ENCODE results near the gene CMSS1. TPM values are rescaled to one million over a fixed set of nuclear protein-coding genes. Genes with fewer than 3 reads are reported as not detected.

The CMSS1 gene
- total and polyA plus RNA-seq, 12 donors: 16.2 to 75.6 (median 33.0) TPM

DNA sequence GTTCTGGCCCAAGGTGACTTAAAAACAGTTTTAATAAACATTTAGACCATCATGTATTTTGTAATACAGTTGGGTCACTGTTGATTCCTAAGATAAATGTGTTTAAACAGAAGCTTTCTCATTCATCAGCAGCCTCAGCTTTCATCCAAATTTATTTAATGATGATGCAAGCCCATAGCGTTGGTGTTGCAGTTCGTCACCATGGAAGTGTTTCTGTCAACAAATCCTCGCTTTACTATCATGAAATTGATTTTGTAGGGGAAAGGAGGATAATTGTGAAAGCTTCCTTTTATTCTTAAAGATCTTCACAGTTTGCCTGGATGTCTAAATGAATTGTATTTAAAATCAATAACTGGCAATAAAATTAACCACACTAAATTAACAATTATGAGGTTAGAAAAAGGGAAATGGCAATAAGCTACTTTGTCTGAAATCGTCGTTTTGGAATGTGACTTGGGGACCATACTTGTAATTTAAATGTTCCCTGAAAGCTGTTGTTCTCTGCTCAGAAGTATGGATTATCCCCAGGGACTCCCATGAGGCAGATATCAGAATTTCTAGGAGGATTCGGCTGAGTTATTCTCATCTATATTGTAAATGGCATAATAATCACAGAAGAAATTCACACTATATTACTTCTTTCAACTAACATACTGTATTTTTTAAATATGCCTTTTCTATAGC, 29.0 kb downstream of the CMSS1 start:
- no peak overlapping the region for H3K4me3 ChIP-seq
- DNase-seq: no peak
- H3K27ac ChIP-seq: no peak overlapping the region
- H3K27me3 ChIP-seq: no peaks in the 10 kb centered on the region
- 57 to 65% (median 62%) methylated on average over 6 of the region's 6 CpGs for WGBS, 4 donors
- no peaks in the 10 kb centered on the region for H3K36me3 ChIP-seq (replicated peaks in 1 of 2)
- intact Hi-C loops (cut with DNase I): loop anchor here (10.0 kb wide), 1 partner anchor 218 kb away; no protein-coding TSS in a partner anchor
- no peaks in the 10 kb centered on the region for H3K9me3 ChIP-seq (replicated peaks in 1 of 3)
- peaks cover 0 to 32% of the 10 kb centered on the region in 2 donors for H3K4me1 ChIP-seq (replicated peaks in 1 of 2)
- no peak for TF ChIP-seq POLR2A (IDR thresholded peaks at IDR 0.05)
- TF ChIP-seq, protein P1, sequence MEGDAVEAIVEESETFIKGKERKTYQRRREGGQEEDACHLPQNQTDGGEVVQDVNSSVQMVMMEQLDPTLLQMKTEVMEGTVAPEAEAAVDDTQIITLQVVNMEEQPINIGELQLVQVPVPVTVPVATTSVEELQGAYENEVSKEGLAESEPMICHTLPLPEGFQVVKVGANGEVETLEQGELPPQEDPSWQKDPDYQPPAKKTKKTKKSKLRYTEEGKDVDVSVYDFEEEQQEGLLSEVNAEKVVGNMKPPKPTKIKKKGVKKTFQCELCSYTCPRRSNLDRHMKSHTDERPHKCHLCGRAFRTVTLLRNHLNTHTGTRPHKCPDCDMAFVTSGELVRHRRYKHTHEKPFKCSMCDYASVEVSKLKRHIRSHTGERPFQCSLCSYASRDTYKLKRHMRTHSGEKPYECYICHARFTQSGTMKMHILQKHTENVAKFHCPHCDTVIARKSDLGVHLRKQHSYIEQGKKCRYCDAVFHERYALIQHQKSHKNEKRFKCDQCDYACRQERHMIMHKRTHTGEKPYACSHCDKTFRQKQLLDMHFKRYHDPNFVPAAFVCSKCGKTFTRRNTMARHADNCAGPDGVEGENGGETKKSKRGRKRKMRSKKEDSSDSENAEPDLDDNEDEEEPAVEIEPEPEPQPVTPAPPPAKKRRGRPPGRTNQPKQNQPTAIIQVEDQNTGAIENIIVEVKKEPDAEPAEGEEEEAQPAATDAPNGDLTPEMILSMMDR (IDR thresholded peaks at IDR 0.05): no peak

DNA sequence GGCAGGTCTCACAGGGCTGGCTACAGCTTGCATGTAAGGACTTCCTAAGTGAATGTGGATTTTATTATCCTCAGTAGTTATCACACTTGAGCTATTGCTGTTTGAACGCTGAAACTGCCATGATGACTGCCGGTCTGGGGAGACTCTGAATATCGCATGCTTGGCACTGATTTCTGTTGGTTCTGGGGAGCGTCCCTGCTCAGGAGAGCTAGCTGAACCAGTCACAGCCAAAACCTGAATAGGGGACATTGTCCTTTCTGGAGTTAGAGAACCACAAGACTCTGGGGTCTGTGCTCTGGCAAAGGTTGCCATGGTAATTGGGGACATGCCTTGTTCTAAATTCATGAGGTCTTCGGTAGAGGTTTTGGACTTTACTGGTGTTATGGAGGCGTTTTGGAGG, 30.8 kb downstream of the CMSS1 start:
- WGBS, 4 donors: 94 to 97% (median 96%) methylated on average over 6 of the region's 6 CpGs
- Histone ChIP-seq H3K36me3 (replicated peaks in 1 of 2) (no peaks in the 10 kb centered on the region), H3K4me1 (replicated peaks in 1 of 2) (peaks cover 0 to 27% of the 10 kb centered on the region in 2 donors), H3K9me3 (replicated peaks in 1 of 3) (no peaks in the 10 kb centered on the region), H3K27ac (no peak overlapping the region), H3K4me3 (no peak overlapping the region), H3K27me3 (no peaks in the 10 kb centered on the region)
- TF ChIP-seq, protein P1 (IDR thresholded peaks at IDR 0.05): no peak
- no peak for TF ChIP-seq POLR2A (IDR thresholded peaks at IDR 0.05)
- DNase-seq: no peak
- intact Hi-C loops (cut with DNase I): loop anchor here (10.0 kb wide), 1 partner anchor 216 kb away; no protein-coding TSS in a partner anchor

DNA sequence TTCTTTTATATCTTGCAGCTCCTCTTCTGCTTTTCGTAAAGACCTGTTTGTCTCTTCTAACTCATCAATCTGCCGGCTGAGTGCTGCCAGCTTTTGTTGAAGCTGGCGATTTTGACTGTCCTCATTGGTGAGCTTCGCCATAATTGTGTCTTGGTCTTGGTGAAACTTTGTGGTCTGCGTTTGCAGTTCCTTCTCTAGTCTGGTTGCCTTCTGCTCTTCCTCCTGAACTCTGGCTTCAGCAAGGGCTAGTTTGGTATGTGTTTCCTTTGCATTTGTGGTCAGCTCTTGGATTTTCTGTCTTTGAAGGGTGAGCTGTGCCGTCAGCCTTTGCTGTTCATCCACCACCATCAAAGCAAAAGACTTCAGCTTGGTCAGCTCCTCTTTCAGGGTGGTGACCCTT, 32.9 kb downstream of the CMSS1 start:
- Histone ChIP-seq H3K4me1 (replicated peaks in 1 of 2) (peaks cover 0 to 15% of the 10 kb centered on the region in 2 donors), H3K4me3 (no peak overlapping the region), H3K27ac (no peak overlapping the region), H3K36me3 (replicated peaks in 1 of 2) (no peaks in the 10 kb centered on the region), H3K9me3 (replicated peaks in 1 of 3) (no peaks in the 10 kb centered on the region), H3K27me3 (no peaks in the 10 kb centered on the region)
- TF ChIP-seq, protein P1 (IDR thresholded peaks at IDR 0.05): no peak
- no peak for TF ChIP-seq POLR2A (IDR thresholded peaks at IDR 0.05)
- intact Hi-C loops (cut with DNase I): no loop called here
- WGBS, 4 donors: 73 to 86% (median 79%) methylated on average over 6 of the region's 6 CpGs
- no peak for DNase-seq

DNA sequence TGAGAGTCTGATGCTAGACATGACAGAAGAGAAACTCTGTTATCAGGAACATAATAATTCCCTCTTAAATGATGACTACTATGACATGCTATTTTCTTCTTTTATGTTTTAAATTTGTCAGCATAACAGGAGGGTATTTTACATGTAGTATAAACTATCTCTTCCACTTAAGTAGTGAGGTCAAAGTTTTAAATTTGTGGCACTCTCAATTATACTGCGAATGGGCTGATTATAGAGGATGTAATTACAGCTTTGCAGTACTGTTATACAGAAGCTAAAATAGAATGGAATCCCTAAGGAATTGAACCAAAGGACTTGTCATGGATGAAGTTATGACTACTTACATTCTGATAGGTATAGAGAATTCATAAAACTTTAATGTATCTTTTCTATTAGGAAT, 34.3 kb downstream of the CMSS1 start:
- WGBS, 4 donors: 89 to 95% (median 92%) methylated on average over 1 of the region's 1 CpG
- DNase-seq: no peak
- Histone ChIP-seq H3K4me1 (replicated peaks in 1 of 2) (peaks cover 0 to 2% of the 10 kb centered on the region in 2 donors), H3K4me3 (no peak overlapping the region), H3K36me3 (replicated peaks in 1 of 2) (no peaks in the 10 kb centered on the region), H3K27me3 (no peaks in the 10 kb centered on the region), H3K9me3 (replicated peaks in 1 of 3) (no peaks in the 10 kb centered on the region), H3K27ac (no peak overlapping the region)
- TF ChIP-seq, protein P1 (IDR thresholded peaks at IDR 0.05): no peak
- no peak for TF ChIP-seq POLR2A (IDR thresholded peaks at IDR 0.05)
- intact Hi-C loops (cut with DNase I): no loop called here

Data from adrenal gland (tissue), 12 donors.